ENCODE measurements around the gene GGA2. TPM values are rescaled to one million over a fixed set of nuclear protein-coding genes. Genes with fewer than 3 reads are reported as not detected.
"Not testable (repeated sequence)": the region's sequence is repeated elsewhere in the genome, so short reads cannot be mapped to it uniquely, and the experiment has no call there.

Gene GGA2
- total RNA-seq, 1 experiment from 2014 or later, result 26.5 TPM

GRCh38 chr16:23552161-23552560 lies 41.9 kb upstream of the GGA2 start:
- no peak for TF ChIP-seq EZH2phosphoT487 (IDR thresholded peaks at IDR 0.05; ENCODE audit: borderline replicate concordance, low read length)
- TF ChIP-seq CTCF (conservative IDR thresholded peaks at IDR 0.05; ENCODE audit: low read depth, low read length), result no peak
- no peak for TF ChIP-seq EZH2 (IDR thresholded peaks at IDR 0.05; ENCODE audit: low read length, unreplicated experiment)
- ChIA-PET POLR2A (ENCODE audit: unreplicated experiment) (no interaction called here), CTCF (no interaction called here)
- no peak overlapping the region for H3K4me2 ChIP-seq (ENCODE audit: low read length)
- no peak overlapping the region for H2AFZ ChIP-seq (ENCODE audit: low read length)
- no peaks in the 10 kb centered on the region for H3K9me3 ChIP-seq (ENCODE audit: low read length)
- peaks cover 5% of the 10 kb centered on the region for H3K79me2 ChIP-seq (ENCODE audit: low read length)
- H3K27ac ChIP-seq (ENCODE audit: low read length), result no peak overlapping the region
- H3K36me3 ChIP-seq (ENCODE audit: low read depth, low read length), result peaks cover 3% of the 10 kb centered on the region; the same call in 1 of the 2 replicates
- no peak overlapping the region for H3K9ac ChIP-seq (ENCODE audit: low read length)
- intact Hi-C loops (cut with micrococcal nuclease), result no loop called here
- ATAC-seq (no peak), DNase-seq (no peak)
- peaks cover 5% of the 10 kb centered on the region; the same call in 1 of the 2 replicates for H3K4me1 ChIP-seq (ENCODE audit: insufficient read depth, low read length)
- BruUV-seq (replicated peaks), result no TSS peak
- no peaks in the 10 kb centered on the region for H3F3A ChIP-seq (ENCODE audit: low read length, unreplicated experiment)
- H3K4me3 ChIP-seq (ENCODE audit: low read length), result no peak overlapping the region
- no peaks in the 10 kb centered on the region for H4K20me1 ChIP-seq (ENCODE audit: low read length)
- no peaks in the 10 kb centered on the region for H3K9me2 ChIP-seq (replicated peaks; ENCODE audit: low read length)
- no peaks in the 10 kb centered on the region for H3K27me3 ChIP-seq (ENCODE audit: low read length)

GRCh38 chr16:23549938-23550337 lies 39.6 kb upstream of the GGA2 start:
- H3K4me3 ChIP-seq (ENCODE audit: low read length), result no peak overlapping the region
- H3F3A ChIP-seq (ENCODE audit: low read length, unreplicated experiment), result no peaks in the 10 kb centered on the region
- H3K9me3 ChIP-seq (ENCODE audit: low read length), result no peaks in the 10 kb centered on the region
- POLR2A ChIA-PET (ENCODE audit: unreplicated experiment), result no interaction called here
- no peaks in the 10 kb centered on the region for H3K4me1 ChIP-seq (ENCODE audit: insufficient read depth, low read length)
- no peak overlapping the region for H3K27ac ChIP-seq (ENCODE audit: low read length)
- H2AFZ ChIP-seq (ENCODE audit: low read length), result no peak overlapping the region
- peaks cover 3% of the 10 kb centered on the region; the same call in 1 of the 2 replicates for H3K36me3 ChIP-seq (ENCODE audit: low read depth, low read length)
- intact Hi-C loops (cut with micrococcal nuclease), result loop anchor here (10.0 kb wide), 1 partner anchor 85 kb away; no protein-coding TSS in a partner anchor
- H3K9me2 ChIP-seq (replicated peaks; ENCODE audit: low read length), result no peaks in the 10 kb centered on the region
- no peak overlapping the region for H3K9ac ChIP-seq (ENCODE audit: low read length)
- H3K79me2 ChIP-seq (ENCODE audit: low read length), result no peaks in the 10 kb centered on the region
- DNase-seq (no peak), ATAC-seq (no peak)
- CTCF ChIA-PET, result no interaction called here
- no peak for TF ChIP-seq CTCF (conservative IDR thresholded peaks at IDR 0.05; ENCODE audit: low read depth, low read length)
- no peak for TF ChIP-seq EZH2phosphoT487 (IDR thresholded peaks at IDR 0.05; ENCODE audit: borderline replicate concordance, low read length)
- no peak for TF ChIP-seq EZH2 (IDR thresholded peaks at IDR 0.05; ENCODE audit: low read length, unreplicated experiment)
- no TSS peak for BruUV-seq (replicated peaks)
- no peaks in the 10 kb centered on the region for H3K27me3 ChIP-seq (ENCODE audit: low read length)
- no peaks in the 10 kb centered on the region for H4K20me1 ChIP-seq (ENCODE audit: low read length)
- no peak overlapping the region for H3K4me2 ChIP-seq (ENCODE audit: low read length)

GRCh38 chr16:23544436-23544835 lies 34.1 kb upstream of the GGA2 start:
- no peak overlapping the region for H3K9ac ChIP-seq (ENCODE audit: low read length)
- peaks cover 11% of the 10 kb centered on the region for H3K4me1 ChIP-seq (ENCODE audit: insufficient read depth, low read length)
- no peak for TF ChIP-seq EZH2 (IDR thresholded peaks at IDR 0.05; ENCODE audit: low read length, unreplicated experiment)
- no peak for TF ChIP-seq CTCF (conservative IDR thresholded peaks at IDR 0.05; ENCODE audit: low read depth, low read length)
- TF ChIP-seq EZH2phosphoT487 (IDR thresholded peaks at IDR 0.05; ENCODE audit: borderline replicate concordance, low read length), result no peak
- H3K9me3 ChIP-seq (ENCODE audit: low read length), result no peaks in the 10 kb centered on the region
- no peak overlapping the region for H2AFZ ChIP-seq (ENCODE audit: low read length)
- no peak for DNase-seq
- H3K27ac ChIP-seq (ENCODE audit: low read length), result no peak overlapping the region
- H4K20me1 ChIP-seq (ENCODE audit: low read length), result no peaks in the 10 kb centered on the region
- no TSS peak for BruUV-seq (replicated peaks)
- H3F3A ChIP-seq (ENCODE audit: low read length, unreplicated experiment), result no peaks in the 10 kb centered on the region
- POLR2A ChIA-PET (ENCODE audit: unreplicated experiment), result no interaction called here
- intact Hi-C loops (cut with micrococcal nuclease), result loop anchor here (10.0 kb wide), 1 partner anchor 80 kb away; no protein-coding TSS in a partner anchor
- no peaks in the 10 kb centered on the region for H3K9me2 ChIP-seq (replicated peaks; ENCODE audit: low read length)
- H3K79me2 ChIP-seq (ENCODE audit: low read length), result no peaks in the 10 kb centered on the region
- no peaks in the 10 kb centered on the region; the same call in 1 of the 2 replicates for H3K36me3 ChIP-seq (ENCODE audit: low read depth, low read length)
- CTCF ChIA-PET, result no interaction called here
- no peaks in the 10 kb centered on the region for H3K27me3 ChIP-seq (ENCODE audit: low read length)
- H3K4me2 ChIP-seq (ENCODE audit: low read length), result no peak overlapping the region
- no peak overlapping the region for H3K4me3 ChIP-seq (ENCODE audit: low read length)
- ATAC-seq, result no peak

GRCh38 chr16:23540817-23541178 lies 30.5 kb upstream of the GGA2 start:
- H4K20me1 ChIP-seq (ENCODE audit: low read length); H3K9ac ChIP-seq (ENCODE audit: low read length); H2AFZ ChIP-seq (ENCODE audit: low read length); H3F3A ChIP-seq (ENCODE audit: low read length, unreplicated experiment); BruUV-seq (replicated peaks); H3K36me3 ChIP-seq (ENCODE audit: low read depth, low read length); H3K27ac ChIP-seq (ENCODE audit: low read length); H3K4me2 ChIP-seq (ENCODE audit: low read length); H3K9me2 ChIP-seq (replicated peaks; ENCODE audit: low read length); H3K9me3 ChIP-seq (ENCODE audit: low read length); H3K4me3 ChIP-seq (ENCODE audit: low read length); H3K27me3 ChIP-seq (ENCODE audit: low read length); POLR2A ChIA-PET (ENCODE audit: unreplicated experiment); H3K79me2 ChIP-seq (ENCODE audit: low read length); DNase-seq: not testable (repeated sequence)
- CTCF ChIA-PET, result interaction anchor here (0.9 kb wide), 1 partner anchor 17 kb away, joined by 4 read pairs; the partner anchor contains the start of gene UBFD1
- intact Hi-C loops (cut with micrococcal nuclease), result loop anchor here (2.0 to 10.0 kb wide), 2 partner anchors 16 to 76 kb away; partner anchors contain the start of genes EARS2 and UBFD1
- ATAC-seq, result peak; percentile 4; the same call in 1 of the 2 replicates
- peaks cover 24% of the 10 kb centered on the region for H3K4me1 ChIP-seq (ENCODE audit: insufficient read depth, low read length)
